Smooth muscle cell (in vitro differentiated cells): ENCODE results near the gene XIAP. TPM values are rescaled to one million over a fixed set of nuclear protein-coding genes. Genes with fewer than 3 reads are reported as not detected.
A peak's percentile ranks its signal among the peaks of the same experiment; 100 is the strongest.

Experiments
- DNase-seq: peaks from one replicate; lab custom pipeline; 2025; ENCODE audit not compliant: unreplicated experiment; lab: John Stamatoyannopoulos, UW
- H2AFZ ChIP-seq: fragments of 200-600 bp; sonication (generic); 2 replicates; pipeline ENCODE4 v1.6.0; 2016; ENCODE audit warnings: antibody characterized with exemption, low read depth, mild to moderate bottlenecking
- H3F3A ChIP-seq: fragments of 200-600 bp; sonication (generic); 2 replicates; pipeline ENCODE4 v1.6.0; 2017; ENCODE audit warnings: antibody characterized with exemption, low read depth
- H3K27ac ChIP-seq: fragments of 200-600 bp; sonication (generic); 2 replicates; pipeline ENCODE4 v1.5.1; 2016; ENCODE audit warnings: low read depth, mild to moderate bottlenecking
- H3K27me3 ChIP-seq: fragments of 200-600 bp; sonication (generic); 2 replicates; pipeline ENCODE4 v1.6.1; 2016; ENCODE audit warnings: low read depth, mild to moderate bottlenecking
- H3K36me3 ChIP-seq: fragments of 200-600 bp; sonication (generic); 2 replicates; pipeline ENCODE4 v1.5.1; 2016; ENCODE audit warnings: low read depth
- H3K4me1 ChIP-seq: fragments of 200-600 bp; sonication (generic); 2 replicates; pipeline ENCODE4 v1.5.1; 2016; ENCODE audit warnings: low read depth
- H3K4me2 ChIP-seq: fragments of 200-600 bp; sonication (generic); 2 replicates; pipeline ENCODE4 v1.6.0; 2016; ENCODE audit warnings: mild to moderate bottlenecking
- H3K4me3 ChIP-seq: fragments of 200-600 bp; sonication (generic); 2 replicates; pipeline ENCODE4 v1.5.1; 2016; ENCODE audit warnings: mild to moderate bottlenecking
- H3K79me2 ChIP-seq: fragments of 200-600 bp; sonication (generic); 2 replicates; pipeline ENCODE4 v1.6.0; 2016; ENCODE audit warnings: low read depth, mild to moderate bottlenecking
- H3K9ac ChIP-seq: fragments of 200-600 bp; sonication (generic); 2 replicates; pipeline ENCODE4 v1.6.0; 2016; ENCODE audit warnings: low read depth
- H3K9me3 ChIP-seq: fragments of 200-600 bp; sonication (generic); replicated peaks from 2 replicates; pipeline ENCODE4 v1.5.1; 2016; ENCODE audit warnings: low read depth
- H4K20me1 ChIP-seq: fragments of 200-600 bp; sonication (generic); 2 replicates; pipeline ENCODE4 v1.6.0; 2016; ENCODE audit warnings: low read depth
- CTCF ChIP-seq: fragments of 200-600 bp; sonication (generic); IDR thresholded peaks from 2 replicates; pipeline ENCODE4 v1.5.1; 2017; ENCODE audit warnings: borderline replicate concordance, mild to moderate bottlenecking, antibody characterized with exemption; ENCODE audit not compliant: insufficient read depth, poor library complexity, severe bottlenecking
- WGBS: methylation state at CpG from one replicate; pipeline ENCODE4 v1.1.7; 2016; ENCODE audit warnings: low lambda C conversion rate; 5-methylcytosine and 5-hydroxymethylcytosine counted together
- polyA plus RNA-seq: library from polyadenylated mRNA; unstranded; fragments of >200 nt; fragmentation: Nextera tagmentation; extraction: Ambion mirVana; gene quantifications from 2 replicates; pipeline ENCODE4 v1.2.1, GENCODE V29; 2016
- small RNA-seq: library from RNA; depleted of rRNA; stranded (forward); fragments of <200 nt; gene quantifications from one replicate; pipeline ENCODE3, GENCODE V24; 2014
- total RNA-seq: library from RNA; depleted of rRNA; stranded (reverse); fragments of >200 nt; gene quantifications from 2 replicates; pipeline ENCODE4 v1.2.3, GENCODE V29; 2014

Gene XIAP
- total and polyA plus RNA-seq, 2 experiments from 2014 or later, result 8.5 to 24.5 TPM

GRCh38 chrX:123962794-123963373 lies 103.0 kb downstream of the XIAP start:
- Histone ChIP-seq H3K4me1 (peaks cover 15% of the 10 kb centered on the region), H4K20me1 (peaks cover 42% of the 10 kb centered on the region), H3K9me3 (no peaks in the 10 kb centered on the region), H2AFZ (no peak overlapping the region), H3F3A (peaks cover 6% of the 10 kb centered on the region), H3K4me3 (peak overlapping the region; percentile 89), H3K36me3 (no peaks in the 10 kb centered on the region), H3K9ac (peak overlapping the region; percentile 98), H3K79me2 (peaks cover 46% of the 10 kb centered on the region), H3K4me2 (peak overlapping the region; percentile 89), H3K27me3 (no peaks in the 10 kb centered on the region), H3K27ac (peak overlapping the region; percentile 99)
- peak; percentile 31 for DNase-seq
- 35% methylated on average over 22 of the region's 22 CpGs for WGBS
- TF ChIP-seq CTCF, result no peak

Small RNAs within 50 kb of the gene (small RNA-seq; reads per million reads assigned to genes)
- gene RF00019, result not detected
- gene RN7SL190P, result not detected
- not detected for gene RNU6-122P

Other genes starting within 250 kb of the XIAP start
- gene THOC2, start 127.0 kb upstream of the XIAP start, total RNA-seq, result 113 and 115 TPM in 2 replicates
- 56.8 and 66.0 TPM in 2 replicates for gene THOC2, start 127.0 kb upstream of the XIAP start, polyA plus RNA-seq
- 62.4 and 68.7 TPM in 2 replicates for gene STAG2, start 101.7 kb downstream of the XIAP start, total RNA-seq
- 14.3 and 14.5 TPM in 2 replicates for gene STAG2, start 101.7 kb downstream of the XIAP start, polyA plus RNA-seq